ENCODE results near the gene ZFP36. TPM values are rescaled to one million over a fixed set of nuclear protein-coding genes. Genes with fewer than 3 reads are reported as not detected.

The ZFP36 gene
- total and polyA plus RNA-seq, 3 donors from 2014 or later, result 46.4 to 90.9 (median 77.7) TPM

- no peak overlapping the region for H3K4me3 ChIP-seq
- intact Hi-C loops (cut with DNase I; ENCODE audit: low total_unique reads), result loop anchor here (10.0 kb wide), 1 partner anchor 106 kb away; the partner anchor contains the start of gene EID2B
- H3K36me3 ChIP-seq (ENCODE audit: low read depth, missing control alignments), result no peaks in the 10 kb centered on the region
- H3K27me3 ChIP-seq, result no peaks in the 10 kb centered on the region
- H3K27ac ChIP-seq, result peak overlapping the region; percentile 41 to 81
- 36 to 49% methylated on average over 11 to 23 of the region's 23 CpGs for WGBS, 2 donors
- TF ChIP-seq POLR2A (IDR thresholded peaks at IDR 0.05) (no peak), CTCF (IDR thresholded peaks at IDR 0.05) (no peak)
- peak; percentile 80 for DNase-seq
- H3K9me3 ChIP-seq, result no peaks in the 10 kb centered on the region
- H3K4me1 ChIP-seq, result peaks cover 19% of the 10 kb centered on the region
Observed at GRCh38 chr19:39428283-39429112, 21.9 kb downstream of the ZFP36 start.

- WGBS, 2 donors, result 74 to 78% methylated on average over 18 to 25 of the region's 25 CpGs
- TF ChIP-seq CTCF (IDR thresholded peaks at IDR 0.05), result no peak
- no peak for TF ChIP-seq POLR2A (IDR thresholded peaks at IDR 0.05)
- no peaks in the 10 kb centered on the region for H3K9me3 ChIP-seq
- peak overlapping the region; percentile 63 to 65 for H3K27ac ChIP-seq
- H3K4me3 ChIP-seq, result no peak overlapping the region
- H3K27me3 ChIP-seq, result no peaks in the 10 kb centered on the region
- no peaks in the 10 kb centered on the region for H3K36me3 ChIP-seq (ENCODE audit: low read depth, missing control alignments)
- intact Hi-C loops (cut with DNase I; ENCODE audit: low total_unique reads), result no loop called here
- no peak for DNase-seq
- peaks cover 32% of the 10 kb centered on the region for H3K4me1 ChIP-seq
Observed at GRCh38 chr19:39430675-39431593, 24.3 kb downstream of the ZFP36 start.

GRCh38 chr19:39432677-39433025, 26.0 kb downstream of the ZFP36 start:
- Histone ChIP-seq H3K36me3 (ENCODE audit: low read depth, missing control alignments) (no peaks in the 10 kb centered on the region), H3K4me3 (no peak overlapping the region), H3K9me3 (no peaks in the 10 kb centered on the region), H3K4me1 (peaks cover 36% of the 10 kb centered on the region), H3K27me3 (no peaks in the 10 kb centered on the region), H3K27ac (no peak overlapping the region)
- intact Hi-C loops (cut with DNase I; ENCODE audit: low total_unique reads), result no loop called here
- WGBS, 2 donors, result 95 to 96% methylated on average over 8 of the region's 8 CpGs
- no peak for TF ChIP-seq POLR2A (IDR thresholded peaks at IDR 0.05)
- no peak for TF ChIP-seq CTCF (IDR thresholded peaks at IDR 0.05)
- no peak for DNase-seq

GRCh38 chr19:39433480-39434079, 26.9 kb downstream of the ZFP36 start:
- WGBS, 2 donors, result 91 to 92% methylated on average over 7 to 8 of the region's 8 CpGs
- no peak overlapping the region for H3K27ac ChIP-seq
- no peaks in the 10 kb centered on the region for H3K27me3 ChIP-seq
- TF ChIP-seq CTCF (IDR thresholded peaks at IDR 0.05) (no peak), POLR2A (IDR thresholded peaks at IDR 0.05) (no peak)
- peaks cover 28% of the 10 kb centered on the region for H3K4me1 ChIP-seq
- intact Hi-C loops (cut with DNase I; ENCODE audit: low total_unique reads), result no loop called here
- DNase-seq, result no peak
- no peak overlapping the region for H3K4me3 ChIP-seq
- no peaks in the 10 kb centered on the region for H3K9me3 ChIP-seq
- H3K36me3 ChIP-seq (ENCODE audit: low read depth, missing control alignments), result no peaks in the 10 kb centered on the region
